Lower leg skin (tissue), 4 donors: Measurements from ENCODE around the gene TRIM63. TPM values are rescaled to one million over a fixed set of nuclear protein-coding genes. Genes with fewer than 3 reads are reported as not detected.

Source experiments
- DNase-seq, 2 donors: peaks; one replicate each; pipeline ENCODE4 v3.0.0-alpha.2; 2019; ENCODE audit warnings: low spot score in 2 of 2
- H3K4me3 ChIP-seq: fragments of 200-600 bp; sonication (generic); 2 replicates; pipeline ENCODE4 v1.5.1; 2017; ENCODE audit warnings: mild to moderate bottlenecking, low read depth; ENCODE audit not compliant: poor library complexity, severe bottlenecking
- POLR2A ChIP-seq, 2 donors: fragments of 450-650 bp; IDR thresholded peaks; one replicate each; pipeline ENCODE4 v1.6.1; 2016 to 2017; ENCODE audit warnings: antibody characterized with exemption in 2 of 2, mild to moderate bottlenecking in 1 of 2, moderate library complexity in 1 of 2
- WGBS, 2 donors: methylation state at CpG; one replicate each; pipeline ENCODE4 v1.1.5; 2018; 5-methylcytosine and 5-hydroxymethylcytosine counted together
- intact Hi-C: fragments of 100-400 bp; cut with DNase I; formaldehyde crosslinking; loops from one replicate; pipeline ENCODE4 v1.15.0; 2023; ENCODE audit warnings: low total_unique reads
- total RNA-seq, 4 donors: library from RNA; depleted of rRNA; stranded (reverse); fragments of >200 nt; gene quantifications; one replicate each; pipeline ENCODE4 v1.1.0, GENCODE V29; 2016
- TF ChIP-seq, protein P1 (sequence below), 3 donors: fragments of 450-650 bp; IDR thresholded peaks; one replicate each; pipeline ENCODE4 v1.5.1; 2016; ENCODE audit warnings: antibody characterized with exemption in 3 of 3, mild to moderate bottlenecking in 3 of 3, moderate library complexity in 2 of 3

Gene TRIM63
- 1 to 10 TPM in 3 of 4 donors, under 1 TPM in 1; 0.21 to 2.5 (median 2.1) TPM for total RNA-seq

DNA sequence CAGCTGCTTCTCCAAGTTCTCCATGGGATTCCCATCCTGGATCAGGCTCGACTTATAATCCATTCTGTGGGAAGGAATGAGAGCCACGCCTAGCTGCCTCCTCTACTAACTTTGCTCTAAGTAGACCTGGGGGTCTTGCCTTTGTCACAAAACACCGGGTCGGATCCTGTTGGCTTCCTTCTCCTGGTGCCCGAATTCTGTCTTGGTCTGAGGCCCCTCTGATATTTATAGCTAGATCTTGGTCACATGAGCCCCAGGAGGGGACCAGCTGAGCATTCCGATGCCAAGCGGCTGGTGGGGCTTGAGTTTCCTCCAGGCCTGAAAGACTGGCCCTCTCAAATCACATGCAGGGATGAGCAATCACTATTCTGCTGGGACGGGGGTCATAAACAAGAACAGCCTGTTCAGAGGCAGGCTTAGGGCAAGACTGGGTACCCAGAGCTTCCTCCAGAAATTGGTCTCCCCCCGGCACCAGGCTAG lies at the start of gene TRIM63:
TRIM63 (minus strand) TSS at position 199 of the 480 bp plus-strand sequence; CDS start at position 63, 136 bp downstream.
- intact Hi-C loops = no loop called here
- 41 to 56% methylated on average over 9 of the region's 9 CpGs for WGBS, 2 donors
- no peak for DNase-seq
- H3K4me3 ChIP-seq = no peak within 1 kb of the TSS
- TF ChIP-seq POLR2A (IDR thresholded peaks at IDR 0.05) = no peak
- TF ChIP-seq, protein P1, sequence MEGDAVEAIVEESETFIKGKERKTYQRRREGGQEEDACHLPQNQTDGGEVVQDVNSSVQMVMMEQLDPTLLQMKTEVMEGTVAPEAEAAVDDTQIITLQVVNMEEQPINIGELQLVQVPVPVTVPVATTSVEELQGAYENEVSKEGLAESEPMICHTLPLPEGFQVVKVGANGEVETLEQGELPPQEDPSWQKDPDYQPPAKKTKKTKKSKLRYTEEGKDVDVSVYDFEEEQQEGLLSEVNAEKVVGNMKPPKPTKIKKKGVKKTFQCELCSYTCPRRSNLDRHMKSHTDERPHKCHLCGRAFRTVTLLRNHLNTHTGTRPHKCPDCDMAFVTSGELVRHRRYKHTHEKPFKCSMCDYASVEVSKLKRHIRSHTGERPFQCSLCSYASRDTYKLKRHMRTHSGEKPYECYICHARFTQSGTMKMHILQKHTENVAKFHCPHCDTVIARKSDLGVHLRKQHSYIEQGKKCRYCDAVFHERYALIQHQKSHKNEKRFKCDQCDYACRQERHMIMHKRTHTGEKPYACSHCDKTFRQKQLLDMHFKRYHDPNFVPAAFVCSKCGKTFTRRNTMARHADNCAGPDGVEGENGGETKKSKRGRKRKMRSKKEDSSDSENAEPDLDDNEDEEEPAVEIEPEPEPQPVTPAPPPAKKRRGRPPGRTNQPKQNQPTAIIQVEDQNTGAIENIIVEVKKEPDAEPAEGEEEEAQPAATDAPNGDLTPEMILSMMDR (IDR thresholded peaks at IDR 0.05) = no peak

DNA sequence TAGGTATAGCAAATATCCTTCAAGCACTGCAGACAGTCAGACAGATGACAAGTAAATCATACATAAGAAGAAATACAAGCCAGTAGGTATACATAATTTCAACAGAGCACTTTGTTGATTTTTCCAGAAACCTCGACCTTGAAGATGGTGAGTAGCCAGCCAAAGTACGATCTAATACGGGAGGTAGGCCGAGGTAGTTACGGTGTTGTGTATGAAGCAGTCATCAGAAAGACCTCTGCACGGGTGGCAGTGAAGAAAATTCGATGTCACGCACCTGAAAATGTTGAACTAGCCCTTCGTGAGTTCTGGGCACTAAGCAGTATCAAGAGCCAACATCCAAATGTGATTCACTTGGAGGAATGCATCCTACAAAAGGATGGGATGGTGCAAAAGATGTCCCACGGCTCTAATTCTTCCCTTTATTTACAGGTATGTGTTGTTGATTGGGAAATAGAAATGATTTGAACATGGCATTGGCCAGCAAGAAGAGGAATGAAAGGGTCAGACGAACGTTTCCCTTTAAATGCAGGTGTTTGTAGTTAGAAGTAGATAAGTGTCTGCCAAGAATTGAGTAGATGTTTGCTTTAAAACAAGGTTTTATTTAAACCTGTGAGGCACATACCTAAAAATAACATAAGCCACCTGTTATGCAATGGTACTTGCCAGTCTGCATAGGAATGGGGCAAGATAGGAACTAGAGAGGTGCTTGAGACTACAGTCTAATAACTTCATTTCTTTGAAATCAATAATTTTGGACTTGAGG lies 46.9 kb upstream of the TRIM63 start:
- no peak overlapping the region for H3K4me3 ChIP-seq
- intact Hi-C loops = no loop called here
- 81 to 86% methylated on average over 12 of the region's 12 CpGs for WGBS, 2 donors
- DNase-seq = no peak
- TF ChIP-seq, protein P1 (IDR thresholded peaks at IDR 0.05) = no peak
- TF ChIP-seq POLR2A (IDR thresholded peaks at IDR 0.05) = no peak

DNA sequence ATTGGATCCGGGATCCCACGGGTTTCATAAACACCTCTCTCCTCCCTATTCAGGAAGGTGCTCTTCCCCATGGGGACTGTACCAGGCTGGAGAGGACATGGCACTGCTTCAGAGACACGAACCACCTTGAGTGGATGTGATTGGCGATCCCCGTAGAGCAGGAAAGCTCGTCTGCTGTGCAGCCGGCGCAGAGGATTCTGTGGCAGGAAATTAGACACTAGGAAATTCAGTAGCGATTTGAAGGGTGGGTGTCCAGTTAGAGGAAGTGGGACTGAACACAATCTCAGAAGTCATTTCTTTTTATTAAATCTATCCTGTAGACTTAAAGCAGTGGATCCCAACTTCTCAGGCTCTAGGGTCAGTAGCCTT lies 45.0 kb upstream of the TRIM63 start:
- no peak for TF ChIP-seq POLR2A (IDR thresholded peaks at IDR 0.05)
- TF ChIP-seq, protein P1 (IDR thresholded peaks at IDR 0.05) = no peak
- H3K4me3 ChIP-seq = peak overlapping the region; percentile 99
- no peak for DNase-seq
- 1% methylated on average over 7 to 9 of the region's 9 CpGs for WGBS, 2 donors
- intact Hi-C loops = no loop called here

- WGBS, 2 donors = 0 to 2% methylated on average over 5 to 52 of the region's 96 CpGs
- peak within 1 kb of the TSS; percentile 99 for H3K4me3 ChIP-seq
- intact Hi-C loops = no loop called here
- peak; percentile 88 to 98 for DNase-seq
- TF ChIP-seq, protein P1 (IDR thresholded peaks at IDR 0.05) = no peak
- no peak for TF ChIP-seq POLR2A (IDR thresholded peaks at IDR 0.05)
Observed at GRCh38 chr1:26111530-26112406, 44.3 kb upstream of the TRIM63 start, which contains the start of gene PDIK1L. Gene PDIK1L (plus strand): TSS chr1:26111824. CDS start chr1:26114309, 2,485 bp downstream.

GRCh38 chr1:26110731-26111529 lies 43.5 kb upstream of the TRIM63 start:
- intact Hi-C loops = no loop called here
- 0% methylated on average over 26 to 35 of the region's 85 CpGs for WGBS, 2 donors

More at GRCh38 chr1:26110731-26111529, 43.5 kb upstream of the TRIM63 start:
- peak overlapping the region; percentile 92 for H3K4me3 ChIP-seq
- TF ChIP-seq, protein P1 (IDR thresholded peaks at IDR 0.05) = no peak
- TF ChIP-seq POLR2A (IDR thresholded peaks at IDR 0.05) = no peak
- DNase-seq = peak; percentile 60 to 95
